HG03432 (cell line): ENCODE results near the gene KPNA5.
"Not testable (repeated sequence)": the region's sequence is repeated elsewhere in the genome, so short reads cannot be mapped to it uniquely, and the experiment has no call there.

Experiments used
- ATAC-seq: cut with Tn5 transposase; IDR thresholded peaks from one replicate; pipeline ENCODE4 v1.9.1; 2021; ENCODE audit warnings: mild to moderate bottlenecking, moderate library complexity; ENCODE audit not compliant: unreplicated experiment

The KPNA5 gene

DNA sequence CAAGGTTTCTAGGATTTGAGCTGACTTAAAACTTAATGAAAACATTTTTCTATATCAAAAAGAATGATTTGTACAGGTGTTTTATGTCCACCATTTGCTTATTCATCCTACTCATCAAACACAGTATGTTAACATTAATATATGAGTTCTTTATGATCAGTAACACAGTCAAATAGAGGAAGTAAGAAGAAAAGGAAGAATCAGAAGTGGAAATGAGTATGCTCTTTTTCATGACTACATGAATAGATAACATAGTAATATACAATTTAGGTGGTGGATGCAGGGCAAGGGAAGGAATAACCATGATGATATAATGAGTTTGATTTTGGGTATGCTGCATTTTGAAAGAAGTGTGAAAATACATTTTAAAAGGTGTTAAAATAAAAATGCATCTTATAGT lies 16.5 kb downstream of the KPNA5 start:
- ATAC-seq = peak; percentile 65

DNA sequence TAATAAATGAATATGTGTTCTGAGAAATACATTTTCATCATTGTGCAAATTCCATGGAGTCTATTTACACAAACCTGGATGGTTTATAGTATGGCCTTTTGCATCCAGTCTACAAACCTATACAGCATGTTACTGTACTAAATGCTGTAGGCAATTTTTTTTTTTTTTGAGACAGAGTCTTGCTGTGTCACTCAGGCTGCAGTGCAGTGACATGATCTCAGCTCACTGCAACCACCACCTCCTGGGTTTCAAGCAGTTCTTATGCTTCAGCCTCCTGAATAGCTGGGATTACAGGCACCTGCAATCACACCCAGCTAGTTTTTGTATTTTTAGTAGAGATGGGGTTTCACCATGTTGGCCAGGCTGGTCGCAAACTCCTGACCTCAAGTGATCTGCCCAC lies 22.9 kb downstream of the KPNA5 start:
- not testable (repeated sequence) for ATAC-seq

DNA sequence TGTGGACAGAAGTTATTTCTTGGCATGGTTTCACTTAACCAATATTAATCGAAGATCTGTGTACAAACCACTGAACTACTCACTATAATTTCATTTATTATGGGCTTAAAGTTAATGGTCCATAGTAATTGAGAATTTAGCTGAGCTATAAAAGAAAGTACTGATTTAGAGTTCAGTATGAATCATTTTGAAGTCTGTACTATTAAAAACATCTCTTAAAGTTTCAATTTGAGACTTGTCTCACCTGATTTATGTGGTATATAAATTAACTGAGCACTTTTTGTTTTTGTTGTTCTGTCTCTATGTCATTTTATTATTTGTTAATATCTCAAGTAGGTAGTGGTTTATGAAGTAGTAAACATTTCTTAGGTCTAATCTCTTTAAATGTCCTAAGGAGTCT lies 24.9 kb downstream of the KPNA5 start:
- ATAC-seq = no peak

DNA sequence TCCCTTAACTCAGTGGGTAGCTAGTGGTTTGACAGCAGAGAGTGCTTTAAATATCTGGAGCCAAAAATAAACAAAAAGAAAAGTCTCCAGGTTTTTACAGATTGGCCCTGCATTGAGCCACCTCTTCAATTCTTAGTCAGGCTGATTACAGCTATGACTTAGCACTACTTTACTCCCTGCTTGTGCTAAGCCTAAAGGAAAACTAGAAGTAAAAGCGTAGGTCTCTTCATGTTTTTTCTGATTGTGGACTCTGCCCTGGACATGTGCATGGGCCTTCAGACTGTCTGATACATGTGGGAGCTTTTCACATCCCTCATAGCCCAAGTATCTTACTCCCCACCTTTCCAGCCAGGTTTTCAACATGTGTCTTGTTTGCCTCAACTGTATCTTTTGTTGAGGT lies 33.3 kb downstream of the KPNA5 start:
- ATAC-seq = no peak

DNA sequence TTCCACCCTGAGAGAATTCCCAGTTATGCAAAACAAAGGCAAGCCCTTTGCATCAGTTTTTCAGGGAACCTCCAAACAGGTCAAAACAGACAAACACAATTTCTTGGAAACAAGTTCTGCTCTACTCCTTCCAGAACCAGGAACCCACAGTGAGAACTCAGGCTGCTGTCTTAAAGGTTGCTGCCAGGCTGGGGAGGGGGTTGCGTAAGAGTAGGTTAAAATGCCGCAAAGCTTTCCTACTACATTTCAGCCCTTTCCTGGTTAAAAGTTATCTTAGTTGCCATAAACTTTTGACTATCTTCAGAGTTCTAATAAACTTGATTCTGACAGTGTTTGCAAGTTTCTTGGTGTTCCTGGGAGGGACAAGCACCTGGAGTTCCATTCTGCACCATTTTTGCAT lies 33.8 kb downstream of the KPNA5 start:
- ATAC-seq = no peak

DNA sequence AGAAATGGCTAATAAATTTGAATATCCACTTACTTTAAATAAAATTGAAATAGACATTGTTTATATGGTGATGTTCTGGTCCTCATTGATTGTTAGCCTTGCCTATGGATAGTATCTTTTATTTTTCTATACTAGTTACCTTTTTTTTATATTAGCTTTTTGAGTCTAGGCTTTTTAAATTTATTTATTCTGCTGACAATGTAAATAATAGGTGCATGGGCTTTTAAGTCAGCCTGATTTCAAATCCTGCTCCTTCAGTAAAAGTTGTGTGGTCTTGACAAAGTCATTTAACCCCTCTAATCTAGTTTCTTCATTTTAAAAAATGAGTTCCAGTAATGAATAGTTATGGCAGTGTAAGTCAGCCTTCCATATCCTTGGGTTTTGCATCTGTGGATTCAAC lies 45.9 kb downstream of the KPNA5 start:
- no peak for ATAC-seq

DNA sequence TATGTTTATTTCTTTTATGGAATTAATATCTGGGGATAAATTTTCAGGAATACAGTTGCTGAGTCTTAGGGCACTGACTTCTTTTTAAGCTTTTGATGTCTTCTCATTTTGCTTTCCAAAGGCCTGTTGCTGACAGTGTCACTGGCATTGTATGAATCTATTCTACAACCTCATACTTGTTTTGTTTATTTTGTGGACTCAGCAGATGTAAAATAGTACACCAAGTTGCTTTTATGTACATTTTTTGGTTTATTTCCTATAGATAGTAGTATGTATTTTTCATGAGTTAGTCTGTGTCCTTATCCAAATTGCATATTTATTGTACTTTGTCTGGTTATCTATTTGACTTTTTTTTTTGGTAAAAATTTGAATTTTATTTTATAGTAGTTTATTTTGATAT lies 49.5 kb downstream of the KPNA5 start:
- ATAC-seq = no peak

DNA sequence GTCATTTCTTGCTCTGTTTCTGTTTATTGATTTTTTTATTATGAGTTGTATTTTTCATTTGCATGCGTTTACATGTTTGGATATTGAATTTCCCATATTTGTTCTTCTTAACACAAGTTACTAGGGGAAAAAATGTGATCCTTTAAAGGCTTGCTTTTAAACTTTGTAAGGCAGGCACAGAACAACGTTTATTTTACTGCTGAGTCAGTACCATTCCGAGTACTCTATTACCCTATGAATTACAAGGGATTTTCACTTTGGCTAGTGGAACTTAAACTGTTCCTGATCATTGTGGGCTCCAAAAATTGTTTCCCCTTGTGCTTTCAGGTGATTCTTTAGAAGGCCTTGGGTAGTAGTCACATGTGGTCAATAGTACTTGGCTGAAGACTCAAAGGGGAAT lies 56.0 kb downstream of the KPNA5 start:
- no peak for ATAC-seq

DNA sequence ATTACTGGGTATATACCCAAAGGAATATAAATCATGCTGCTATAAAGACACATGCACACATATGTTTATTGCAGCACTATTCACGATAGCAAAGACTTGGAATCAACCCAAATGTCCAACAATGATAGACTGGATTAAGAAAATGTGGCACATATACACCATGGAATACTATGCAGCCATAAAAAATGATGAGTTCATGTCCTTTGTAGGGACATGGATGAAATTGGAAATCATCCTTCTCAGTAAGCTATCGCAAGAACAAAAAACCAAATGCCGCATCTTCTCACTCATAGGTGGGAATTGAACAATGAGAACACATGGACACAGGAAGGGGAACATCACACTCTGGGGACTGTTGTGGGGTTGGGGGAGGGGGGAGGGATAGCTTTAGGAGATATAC lies 59.5 kb downstream of the KPNA5 start:
- ATAC-seq = not testable (repeated sequence)

DNA sequence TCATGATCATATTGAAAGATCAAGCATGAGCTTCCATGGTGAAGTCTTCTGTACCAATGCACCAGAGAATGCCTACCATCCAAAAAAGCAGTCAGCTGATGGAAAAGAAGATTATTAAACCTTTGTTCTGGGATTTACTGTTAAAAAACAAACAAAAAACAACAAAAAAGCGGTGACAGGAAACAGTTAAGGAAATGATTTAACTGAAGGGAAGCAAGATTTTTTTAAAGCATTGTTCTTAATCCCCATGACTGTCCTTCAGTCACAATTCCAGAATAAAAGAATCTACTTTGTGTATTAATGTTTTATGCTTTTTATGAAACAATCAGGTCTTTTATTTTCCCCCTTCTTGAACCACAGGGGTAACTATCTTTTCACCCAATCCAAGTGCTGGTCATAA lies 60.6 kb downstream of the KPNA5 start:
- no peak for ATAC-seq

DNA sequence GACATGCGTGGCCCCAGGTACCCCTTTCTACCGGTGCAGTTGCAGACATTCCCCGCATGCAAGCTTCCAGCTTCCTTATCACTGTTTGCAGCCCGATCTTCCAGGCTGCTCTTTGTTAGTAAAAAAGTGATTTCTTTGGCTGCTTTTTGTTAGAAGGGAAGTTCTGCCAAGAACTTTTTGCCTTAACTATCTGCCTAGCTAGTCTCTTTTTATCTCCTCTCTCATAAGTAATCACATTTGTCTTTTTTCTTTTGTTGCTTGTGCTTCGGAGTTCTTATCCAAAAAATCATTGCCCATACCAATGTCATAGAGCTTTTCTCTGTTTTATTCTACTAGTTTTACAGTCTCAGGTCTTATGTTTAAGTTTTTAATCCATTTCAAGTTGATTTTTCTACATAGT lies 64.2 kb downstream of the KPNA5 start:
- no peak for ATAC-seq

DNA sequence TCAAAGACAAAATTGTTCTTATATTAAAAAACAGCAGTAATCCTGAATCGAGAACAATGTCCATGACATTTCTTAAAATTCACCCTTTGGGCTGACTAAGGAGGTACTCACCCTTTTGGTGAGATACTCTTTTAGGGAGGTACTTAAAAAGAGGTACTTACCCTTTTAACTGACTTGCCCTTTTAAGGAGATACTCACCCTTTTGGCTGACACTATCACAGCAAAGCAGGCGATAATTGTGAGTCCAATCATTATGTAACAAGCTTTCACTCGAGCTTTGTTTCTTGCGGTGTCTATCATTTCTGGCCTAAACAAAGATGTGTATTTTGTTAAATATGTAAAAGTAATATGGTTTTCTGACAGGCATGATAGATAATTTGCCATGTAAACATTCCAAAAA lies 80.8 kb downstream of the KPNA5 start:
- ATAC-seq = no peak

DNA sequence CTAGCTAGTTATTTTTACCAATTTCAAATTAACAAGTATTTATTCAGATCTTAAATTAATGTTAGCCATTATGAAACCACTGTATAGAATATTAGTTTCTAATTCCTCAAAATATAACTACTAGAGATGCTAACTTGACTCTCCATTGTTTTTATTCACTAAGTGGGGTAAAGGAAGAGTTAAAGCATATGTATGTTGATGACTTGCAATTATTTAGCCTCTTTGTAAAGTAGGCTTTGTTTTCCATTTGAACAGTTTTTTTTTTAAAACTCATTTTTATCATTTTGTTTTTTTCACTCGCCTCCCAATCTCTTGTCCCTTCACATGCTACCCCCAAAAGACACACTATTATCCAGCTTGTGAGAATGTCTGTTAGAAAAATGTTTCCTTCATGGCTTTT lies 81.2 kb downstream of the KPNA5 start:
- ATAC-seq = no peak

DNA sequence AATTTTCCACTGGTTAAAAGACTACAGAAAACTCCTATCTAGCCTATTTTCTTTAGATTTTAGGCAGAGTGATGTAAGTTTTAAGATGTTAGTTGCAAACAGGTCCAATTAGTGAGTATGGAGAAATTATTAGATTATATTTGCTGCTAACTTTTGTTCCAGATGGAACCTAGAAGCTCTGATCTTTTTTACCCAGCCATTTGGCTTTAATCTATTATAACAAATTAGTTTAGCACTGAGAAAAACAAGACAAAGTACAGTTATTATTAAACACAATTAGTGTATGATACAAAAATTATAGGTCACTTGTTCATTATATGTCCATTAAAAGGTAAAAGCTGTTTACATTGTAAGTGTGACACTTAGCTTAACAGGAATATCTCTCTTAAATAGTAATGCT lies 82.0 kb downstream of the KPNA5 start:
- no peak for ATAC-seq

DNA sequence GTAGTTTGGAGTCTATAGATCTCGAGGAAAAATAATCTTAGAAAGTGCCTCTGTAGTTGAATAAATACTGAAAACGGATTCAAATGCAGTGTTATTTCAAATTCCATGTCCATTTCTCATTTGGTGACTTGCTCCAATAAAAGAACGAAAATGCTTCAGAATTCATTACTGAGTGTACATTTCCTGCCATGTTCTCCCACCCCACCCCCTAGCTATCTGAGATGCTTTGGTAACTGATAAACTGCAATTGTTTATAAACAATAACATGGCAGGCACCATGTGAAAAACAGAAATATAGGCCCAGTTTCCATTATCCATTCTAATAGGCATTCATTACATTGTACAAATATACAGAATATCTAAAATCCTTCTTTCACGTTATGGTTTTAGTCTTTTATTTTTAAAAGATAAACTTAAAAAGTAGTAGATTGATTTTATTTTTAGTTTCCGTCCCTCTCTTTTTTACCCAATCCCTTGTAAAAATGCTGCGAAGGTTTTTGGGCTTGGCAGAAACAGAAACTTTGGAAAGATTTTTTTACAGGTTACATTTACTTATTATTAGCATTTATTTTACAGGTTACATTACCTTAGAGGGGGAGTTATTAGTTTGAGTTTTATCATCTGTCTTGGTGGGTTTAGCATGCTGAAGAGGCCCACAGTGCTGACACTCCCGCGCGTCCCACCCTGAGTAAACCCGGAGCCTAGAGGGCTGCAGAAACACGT lies 83.1 kb downstream of the KPNA5 start:
- ATAC-seq = no peak

DNA sequence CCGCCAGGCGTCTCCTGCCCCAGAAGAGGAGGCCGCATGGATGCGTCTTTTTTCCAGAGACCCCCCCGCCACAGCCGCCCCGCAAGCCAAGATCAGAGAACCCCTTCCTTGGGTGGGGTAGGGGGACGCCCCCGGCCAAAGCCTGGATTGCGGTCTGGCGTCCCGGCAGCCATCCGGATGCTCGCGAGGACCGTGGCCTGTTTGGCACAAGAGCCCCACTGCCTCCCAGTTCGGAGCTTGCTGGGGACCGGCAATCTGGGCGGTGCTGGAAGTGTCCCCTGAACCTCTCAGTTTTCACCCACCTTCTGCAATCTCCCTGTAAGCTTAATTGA lies 83.6 kb downstream of the KPNA5 start:
- ATAC-seq = no peak

DNA sequence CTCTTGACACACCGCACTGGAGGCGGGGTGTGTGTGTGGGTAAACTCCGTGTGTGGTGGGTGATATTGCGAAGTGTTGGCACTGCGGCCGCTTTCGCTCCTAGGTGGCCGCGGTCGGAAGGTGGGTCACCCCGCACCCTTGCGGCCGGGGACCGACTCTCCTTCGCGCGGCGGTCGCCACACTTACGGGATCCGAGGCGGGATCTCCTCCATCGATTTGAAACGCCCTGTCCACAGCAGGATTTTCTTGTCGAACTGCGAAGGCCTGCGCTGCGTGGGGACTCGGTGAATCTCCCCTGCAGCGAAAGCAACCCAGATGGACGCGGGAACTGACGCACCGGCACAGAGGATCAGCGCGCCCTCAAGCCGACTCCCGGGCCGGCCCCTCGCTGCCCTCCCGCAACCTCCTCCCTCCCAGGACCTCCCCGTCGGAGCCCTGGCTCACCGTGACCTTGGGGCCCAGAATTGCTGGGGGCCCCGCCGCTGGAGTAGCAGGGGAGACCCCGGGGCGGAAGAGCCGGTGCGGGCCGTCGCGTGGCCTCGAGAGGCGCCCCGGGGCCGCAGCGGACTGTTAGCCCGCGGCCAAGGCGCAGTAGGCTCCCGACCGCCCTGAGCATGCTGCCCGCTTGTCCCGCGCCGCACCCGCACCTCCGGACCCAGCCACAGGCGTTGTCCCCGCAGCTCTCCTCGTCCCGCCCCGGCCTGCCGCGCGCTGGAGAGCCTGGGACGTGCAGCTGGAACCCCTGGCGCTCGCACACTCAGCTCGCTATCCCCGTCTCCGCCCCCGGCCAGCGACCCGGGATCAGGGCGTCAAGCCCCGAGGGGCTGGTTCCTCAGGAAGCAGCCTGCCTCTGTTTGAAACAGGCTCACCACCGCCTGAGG lies 84.2 kb downstream of the KPNA5 start, which contains the start of gene FAM162B:
TSS of gene FAM162B (minus strand) at position 759 of the 881 bp plus-strand sequence. CDS start at position 616, 143 bp downstream.
- ATAC-seq = peak; percentile 55

DNA sequence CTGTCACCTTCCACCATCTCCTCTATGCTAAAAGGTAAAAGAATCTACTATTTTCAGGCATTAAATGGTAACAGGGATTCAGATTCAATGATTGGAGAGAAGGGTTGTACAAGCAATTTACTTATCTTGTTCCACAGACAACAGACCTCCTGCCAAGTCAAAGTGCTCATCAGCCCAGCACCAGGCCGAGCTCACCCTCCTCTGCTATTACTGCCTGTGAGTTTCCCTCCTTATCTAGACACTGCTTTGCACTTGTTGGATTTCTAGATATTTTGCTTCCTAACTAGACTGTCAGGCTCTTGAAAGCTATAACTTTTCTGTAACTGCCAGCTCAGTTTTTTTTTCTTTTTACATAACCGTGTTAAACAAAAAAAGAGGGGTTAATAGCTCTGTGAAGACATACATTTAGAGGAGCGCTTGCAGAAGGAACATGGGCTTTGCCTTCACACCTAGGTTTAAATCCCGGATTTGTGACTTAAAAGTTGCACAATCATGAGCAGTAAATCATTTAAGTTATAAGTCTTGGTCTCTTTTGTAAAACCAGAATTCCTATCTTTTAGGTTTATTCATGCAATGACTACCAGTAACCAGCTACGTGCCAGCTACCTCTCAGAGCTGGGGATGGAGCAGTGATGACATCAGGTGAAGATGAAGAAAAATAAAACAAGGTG lies 85.6 kb downstream of the KPNA5 start:
- no peak for ATAC-seq

DNA sequence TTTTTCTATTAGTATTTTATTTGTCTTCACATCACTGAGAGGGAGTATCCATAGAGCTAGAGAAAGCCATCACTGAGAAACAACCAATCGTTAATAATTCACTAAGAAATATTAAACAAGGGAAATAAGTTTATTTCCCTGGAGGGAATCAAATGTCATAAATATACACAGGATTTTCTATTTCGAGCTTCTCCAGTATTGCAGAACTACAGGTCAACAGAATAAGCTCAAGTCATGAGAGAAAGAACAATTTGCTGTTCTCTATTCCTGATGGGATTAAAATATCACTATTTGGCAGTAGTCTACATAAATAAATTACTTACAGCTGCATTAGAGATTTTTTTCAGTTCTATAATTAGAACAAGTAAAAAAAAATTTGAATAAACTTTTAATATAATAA lies 86.7 kb downstream of the KPNA5 start:
- ATAC-seq = no peak

DNA sequence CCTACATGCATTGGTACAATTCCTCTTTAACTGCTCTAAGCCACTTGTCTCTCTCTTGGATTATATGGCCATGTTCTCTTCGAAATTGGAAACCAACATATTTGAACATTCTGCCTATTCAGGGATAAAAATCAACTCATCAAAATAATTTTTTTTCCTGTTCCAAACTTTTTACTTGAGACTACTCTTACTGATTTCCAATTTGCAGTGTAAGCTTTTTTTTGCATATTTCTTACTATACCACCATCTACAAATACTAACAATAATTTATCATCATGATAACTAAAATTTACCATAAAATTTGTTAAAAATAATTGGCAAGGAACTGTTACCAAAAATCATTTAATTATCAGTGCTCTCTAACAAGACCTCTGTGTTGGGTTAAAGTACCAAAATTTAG lies 91.4 kb downstream of the KPNA5 start:
- ATAC-seq = no peak

DNA sequence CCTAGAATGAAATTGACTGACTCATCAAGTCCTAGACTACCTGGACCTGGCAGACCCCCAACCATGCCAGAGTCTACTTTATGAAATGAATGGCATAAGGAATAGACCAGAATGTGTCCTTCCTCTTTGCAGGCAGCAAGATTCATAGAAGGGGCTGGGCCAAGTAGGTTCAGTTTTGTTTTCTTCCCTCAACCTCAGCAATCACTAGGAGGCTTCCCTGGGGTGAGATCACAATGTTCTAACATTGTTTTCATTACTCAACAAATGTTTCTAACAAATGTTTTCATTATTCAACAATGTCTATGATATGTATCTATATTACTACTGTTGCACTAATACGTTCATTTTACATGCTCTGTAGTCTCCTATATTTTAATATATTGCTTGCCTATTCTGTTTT lies 92.9 kb downstream of the KPNA5 start:
- no peak for ATAC-seq
